H1 (cell line): ENCODE data around the gene KIAA0319L.

ENCODE experiments used
- GABPA ChIP-seq: IDR thresholded peaks from 2 replicates; pipeline ENCODE4 v1.6.1; 2011; ENCODE audit warnings: mild to moderate bottlenecking, low read length, moderate library complexity, borderline replicate concordance; ENCODE audit not compliant: insufficient read depth
- KDM1A ChIP-seq: fragments of 200-600, 300-600 bp; sonication (generic); IDR thresholded peaks from 2 replicates; pipeline ENCODE4 v1.7.1; 2016; ENCODE audit warnings: mild to moderate bottlenecking, low read length, borderline replicate concordance
- RNF2 ChIP-seq: fragments of 200-900, 300-1000 bp; sonication (generic); IDR thresholded peaks from 2 replicates; pipeline ENCODE4 v1.7.1; 2016; ENCODE audit warnings: borderline replicate concordance, low read depth, mild to moderate bottlenecking, antibody characterized with exemption, low read length; ENCODE audit not compliant: poor library complexity, severe bottlenecking; ENCODE audit errors: missing control alignments
- TEAD4 ChIP-seq: IDR thresholded peaks from 2 replicates; pipeline ENCODE4 v1.6.1; 2012; ENCODE audit warnings: low read depth, low read length, inconsistent platforms, mixed read lengths
- YY1 ChIP-seq: IDR thresholded peaks from 2 replicates; pipeline ENCODE4 v1.6.1; 2011; ENCODE audit warnings: low read depth, mild to moderate bottlenecking, low read length
- TF ChIP-seq, protein P1 (sequence below): IDR thresholded peaks from 2 replicates; pipeline ENCODE4 v1.6.1; 2012; ENCODE audit warnings: inconsistent platforms
- TF ChIP-seq, protein P2 (sequence below), 3 experiments: IDR thresholded peaks; 1 replicate in 2 of 3; 2 replicates in 1 of 3; pipeline versions ENCODE4 v1.5.1 to v1.6.1; 2011; ENCODE audit warnings: low read length in 3 of 3, mild to moderate bottlenecking in 3 of 3, inconsistent platforms in 2 of 3, low read depth in 1 of 3, moderate library complexity in 1 of 3; ENCODE audit not compliant: insufficient read depth in 1 of 3; ENCODE audit errors: control extremely low read depth in 1 of 3

DNA sequence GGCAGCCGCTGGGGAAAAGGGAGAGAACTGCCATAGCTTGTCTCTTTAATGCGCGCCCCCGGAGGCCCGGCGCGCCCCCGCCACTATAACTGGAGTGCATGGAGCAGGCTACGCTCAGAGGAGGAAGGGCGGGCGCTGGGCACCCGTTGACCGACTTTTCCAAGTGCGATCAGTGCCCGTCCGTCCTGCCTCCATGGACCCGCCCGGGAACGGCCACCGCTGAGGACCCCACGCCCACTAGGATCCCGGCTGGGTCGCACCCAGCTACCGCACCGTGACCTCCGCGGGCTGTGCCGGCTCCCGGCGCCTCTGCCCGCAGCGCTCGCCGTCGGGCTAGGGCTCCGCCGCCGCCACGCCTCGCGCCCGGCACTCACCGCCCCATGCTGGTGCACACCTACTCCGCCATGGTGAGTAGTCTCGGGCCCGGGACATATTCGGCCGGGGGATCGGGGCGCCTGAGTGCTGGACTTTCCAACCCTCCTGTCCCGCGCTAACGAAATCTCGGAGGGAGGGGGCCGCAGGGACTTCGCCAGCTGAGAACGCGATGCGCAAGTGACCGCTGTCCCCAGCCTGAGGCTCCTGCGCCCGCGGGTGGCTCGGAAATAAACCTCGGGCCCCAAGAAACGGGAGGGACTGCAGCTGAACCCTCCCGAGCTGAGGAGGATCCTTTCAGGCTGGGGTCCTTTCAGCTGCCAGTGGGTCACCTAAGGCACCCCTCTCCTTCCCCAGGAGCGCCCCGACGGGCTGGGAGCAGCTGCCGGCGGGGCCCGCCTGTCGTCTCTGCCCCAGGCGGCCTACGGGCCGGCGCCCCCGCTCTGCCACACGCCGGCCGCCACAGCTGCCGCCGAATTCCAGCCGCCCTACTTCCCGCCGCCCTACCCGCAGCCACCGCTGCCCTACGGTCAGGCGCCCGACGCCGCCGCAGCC, 16.3 kb upstream of the KIAA0319L start, which contains the start of gene TFAP2E:
- TF ChIP-seq, protein P1, sequence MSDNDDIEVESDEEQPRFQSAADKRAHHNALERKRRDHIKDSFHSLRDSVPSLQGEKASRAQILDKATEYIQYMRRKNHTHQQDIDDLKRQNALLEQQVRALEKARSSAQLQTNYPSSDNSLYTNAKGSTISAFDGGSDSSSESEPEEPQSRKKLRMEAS = peak; percentile 19; the same call in 1 of the 2 replicates
- TF ChIP-seq, protein P2, sequence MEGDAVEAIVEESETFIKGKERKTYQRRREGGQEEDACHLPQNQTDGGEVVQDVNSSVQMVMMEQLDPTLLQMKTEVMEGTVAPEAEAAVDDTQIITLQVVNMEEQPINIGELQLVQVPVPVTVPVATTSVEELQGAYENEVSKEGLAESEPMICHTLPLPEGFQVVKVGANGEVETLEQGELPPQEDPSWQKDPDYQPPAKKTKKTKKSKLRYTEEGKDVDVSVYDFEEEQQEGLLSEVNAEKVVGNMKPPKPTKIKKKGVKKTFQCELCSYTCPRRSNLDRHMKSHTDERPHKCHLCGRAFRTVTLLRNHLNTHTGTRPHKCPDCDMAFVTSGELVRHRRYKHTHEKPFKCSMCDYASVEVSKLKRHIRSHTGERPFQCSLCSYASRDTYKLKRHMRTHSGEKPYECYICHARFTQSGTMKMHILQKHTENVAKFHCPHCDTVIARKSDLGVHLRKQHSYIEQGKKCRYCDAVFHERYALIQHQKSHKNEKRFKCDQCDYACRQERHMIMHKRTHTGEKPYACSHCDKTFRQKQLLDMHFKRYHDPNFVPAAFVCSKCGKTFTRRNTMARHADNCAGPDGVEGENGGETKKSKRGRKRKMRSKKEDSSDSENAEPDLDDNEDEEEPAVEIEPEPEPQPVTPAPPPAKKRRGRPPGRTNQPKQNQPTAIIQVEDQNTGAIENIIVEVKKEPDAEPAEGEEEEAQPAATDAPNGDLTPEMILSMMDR (IDR thresholded peaks at IDR 0.05; ENCODE audit: control extremely low read depth in 1 of 3, insufficient read depth in 1 of 3, low read depth in 1 of 3, low read length in 3 of 3) = no peak
- TF ChIP-seq KDM1A (no peak), RNF2 (peak; percentile 95), GABPA (no peak), YY1 (no peak), TEAD4 (peak; percentile 54; the same call in 1 of the 2 replicates)
